ENCODE data around the gene NSMCE4A. TPM values are rescaled to one million over a fixed set of nuclear protein-coding genes. Genes with fewer than 3 reads are reported as not detected.
"Not testable (repeated sequence)": the region's sequence is repeated elsewhere in the genome, so short reads cannot be mapped to it uniquely, and the experiment has no call there.

Gene NSMCE4A, protein sequence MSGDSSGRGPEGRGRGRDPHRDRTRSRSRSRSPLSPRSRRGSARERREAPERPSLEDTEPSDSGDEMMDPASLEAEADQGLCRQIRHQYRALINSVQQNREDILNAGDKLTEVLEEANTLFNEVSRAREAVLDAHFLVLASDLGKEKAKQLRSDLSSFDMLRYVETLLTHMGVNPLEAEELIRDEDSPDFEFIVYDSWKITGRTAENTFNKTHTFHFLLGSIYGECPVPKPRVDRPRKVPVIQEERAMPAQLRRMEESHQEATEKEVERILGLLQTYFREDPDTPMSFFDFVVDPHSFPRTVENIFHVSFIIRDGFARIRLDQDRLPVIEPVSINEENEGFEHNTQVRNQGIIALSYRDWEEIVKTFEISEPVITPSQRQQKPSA
- total RNA-seq (2013), result 58.4 TPM
- polyA plus RNA-seq (10 to 100 TPM; 34.6 to 47.2 (median 38.1) TPM), polyA minus RNA-seq (14.5 and 24.2 TPM in 2 replicates), total RNA-seq (2.3 to 22.7 (median 12.3) reads per million in 11 experiments)

DNA sequence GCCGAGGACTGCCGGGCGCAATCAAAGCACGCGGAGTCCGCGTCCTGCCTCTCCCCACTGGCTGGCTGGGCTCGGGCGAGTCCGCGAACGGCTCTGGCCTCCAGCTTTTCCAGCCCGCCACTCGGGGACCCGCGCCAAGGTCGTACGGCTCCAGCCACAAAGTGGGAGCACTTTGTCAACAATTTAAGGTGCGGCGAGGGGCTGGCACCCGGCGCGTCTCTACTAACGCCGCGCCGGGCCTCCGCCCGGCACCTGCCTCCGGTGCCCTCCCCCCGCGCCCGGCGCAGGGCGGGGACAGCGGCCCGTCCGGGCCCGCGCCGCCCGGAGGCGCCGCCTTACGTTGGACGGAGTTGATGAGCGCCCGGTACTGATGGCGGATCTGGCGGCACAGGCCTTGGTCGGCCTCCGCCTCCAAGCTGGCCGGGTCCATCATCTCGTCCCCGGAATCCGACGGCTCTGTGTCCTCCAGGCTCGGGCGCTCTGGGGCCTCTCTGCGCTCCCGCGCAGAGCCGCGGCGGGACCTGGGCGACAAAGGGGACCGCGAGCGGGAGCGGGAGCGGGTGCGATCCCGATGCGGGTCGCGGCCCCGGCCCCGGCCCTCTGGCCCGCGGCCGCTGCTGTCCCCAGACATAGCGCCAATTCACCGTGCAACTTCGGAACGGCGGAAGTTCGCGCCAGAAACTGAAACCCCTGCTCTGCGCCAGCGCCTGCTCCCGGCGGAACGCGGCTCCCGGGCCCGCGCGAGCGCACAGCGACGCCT is at the start of gene NSMCE4A:
Gene NSMCE4A, minus strand, starts transcription at position 683 of the 760 bp plus-strand sequence. Its CDS starts 52 bp downstream, at position 631.
- TF ChIP-seq, protein P1, sequence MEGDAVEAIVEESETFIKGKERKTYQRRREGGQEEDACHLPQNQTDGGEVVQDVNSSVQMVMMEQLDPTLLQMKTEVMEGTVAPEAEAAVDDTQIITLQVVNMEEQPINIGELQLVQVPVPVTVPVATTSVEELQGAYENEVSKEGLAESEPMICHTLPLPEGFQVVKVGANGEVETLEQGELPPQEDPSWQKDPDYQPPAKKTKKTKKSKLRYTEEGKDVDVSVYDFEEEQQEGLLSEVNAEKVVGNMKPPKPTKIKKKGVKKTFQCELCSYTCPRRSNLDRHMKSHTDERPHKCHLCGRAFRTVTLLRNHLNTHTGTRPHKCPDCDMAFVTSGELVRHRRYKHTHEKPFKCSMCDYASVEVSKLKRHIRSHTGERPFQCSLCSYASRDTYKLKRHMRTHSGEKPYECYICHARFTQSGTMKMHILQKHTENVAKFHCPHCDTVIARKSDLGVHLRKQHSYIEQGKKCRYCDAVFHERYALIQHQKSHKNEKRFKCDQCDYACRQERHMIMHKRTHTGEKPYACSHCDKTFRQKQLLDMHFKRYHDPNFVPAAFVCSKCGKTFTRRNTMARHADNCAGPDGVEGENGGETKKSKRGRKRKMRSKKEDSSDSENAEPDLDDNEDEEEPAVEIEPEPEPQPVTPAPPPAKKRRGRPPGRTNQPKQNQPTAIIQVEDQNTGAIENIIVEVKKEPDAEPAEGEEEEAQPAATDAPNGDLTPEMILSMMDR (IDR thresholded peaks at IDR 0.05), result no peak
- Histone ChIP-seq H3K4me1 (ENCODE audit: control insufficient read depth in 1 of 2, insufficient read depth in 2 of 2, low read length in 2 of 2) (peaks cover 18 to 21% of the 10 kb centered on the region in 2 donors), H3K79me2 (ENCODE audit: insufficient read depth, low read length) (peaks cover 21% of the 10 kb centered on the region), H3K4me3 (replicated peaks in 1 of 3; ENCODE audit: low read depth in 2 of 3, low read length in 3 of 3) (peak within 1 kb of the TSS; percentile 61 to 91 (median 86)), H3K9me3 (replicated peaks in 1 of 2; ENCODE audit: control insufficient read depth in 1 of 2, insufficient read depth in 1 of 2, low read length in 2 of 2) (peaks cover 0 to 24% of the 10 kb centered on the region in 2 donors), H3K27ac (ENCODE audit: low read depth in 1 of 2, low read length in 2 of 2) (peak within 1 kb of the TSS; percentile 54 to 78), H3K27me3 (ENCODE audit: control insufficient read depth in 2 of 2, insufficient read depth in 2 of 2, low read length in 2 of 2) (no peaks in the 10 kb centered on the region), H3K9ac (ENCODE audit: insufficient read depth, low read length, poor library complexity, severe bottlenecking) (peak within 1 kb of the TSS; percentile 80), H3K4me2 (replicated peaks; ENCODE audit: extremely low read depth, low read length, poor library complexity, severe bottlenecking) (peak within 1 kb of the TSS; percentile 92), H4K20me1 (ENCODE audit: insufficient read depth, low read length) (peaks cover 11% of the 10 kb centered on the region), H3K36me3 (replicated peaks in 1 of 2; ENCODE audit: control insufficient read depth in 1 of 2, insufficient read depth in 2 of 2, low read length in 2 of 2) (peaks cover 9 to 29% of the 10 kb centered on the region in 2 donors), H2AFZ (ENCODE audit: insufficient read depth, low read depth, low read length, poor library complexity, severe bottlenecking) (peak within 1 kb of the TSS; percentile 90)
- H3K9me3 Mint-ChIP-seq, result peaks cover 10 to 25% (median 18%) of the 10 kb centered on the region in 7 donors
- peaks cover 0 to 1% (median under 1%) of the 10 kb centered on the region in 3 donors for H3K27me3 Mint-ChIP-seq (ENCODE audit: low read depth in 3 of 3)
- WGBS (ENCODE audit: insufficient coverage), result under 1% methylated on average over 101 of the region's 101 CpGs
- H3K27ac Mint-ChIP-seq, result peak within 1 kb of the TSS in 4 of 7 donors; percentile 12 to 53 (median 48)
- peak; percentile 40 to 60 (median 58) for DNase-seq
- H3K4me3 Mint-ChIP-seq, result peak within 1 kb of the TSS; percentile 80 to 91
- peaks cover 22 to 26% of the 10 kb centered on the region in 2 donors for H3K36me3 Mint-ChIP-seq
- intact Hi-C loops (cut with micrococcal nuclease), result no loop called here
- H3K4me1 Mint-ChIP-seq, result peaks cover 20% of the 10 kb centered on the region

DNA sequence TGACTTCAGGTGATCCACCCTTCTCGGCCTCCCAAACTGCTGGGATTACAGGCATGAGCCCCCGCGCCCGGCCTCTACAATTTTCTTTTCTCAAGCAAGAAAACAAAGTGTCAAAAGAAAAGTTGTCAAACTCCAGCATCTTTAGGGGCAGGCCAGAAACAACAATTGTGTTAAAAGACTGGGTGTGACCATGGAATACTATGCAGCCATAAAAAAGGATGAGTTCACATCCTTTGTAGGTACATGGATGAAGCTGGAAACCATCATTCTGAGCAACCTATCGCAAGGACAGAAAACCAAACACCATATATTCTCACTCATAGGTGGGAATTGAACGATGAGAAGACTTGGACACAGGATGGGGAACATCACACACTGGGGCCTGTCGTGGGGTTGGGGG is 48.2 kb upstream of the NSMCE4A start:
- H3K4me3 Mint-ChIP-seq; H3K79me2 ChIP-seq (ENCODE audit: insufficient read depth, low read length); H3K4me2 ChIP-seq (replicated peaks; ENCODE audit: extremely low read depth, low read length, poor library complexity, severe bottlenecking); H3K36me3 ChIP-seq (replicated peaks in 1 of 2; ENCODE audit: control insufficient read depth in 1 of 2, insufficient read depth in 2 of 2, low read length in 2 of 2); H3K9ac ChIP-seq (ENCODE audit: insufficient read depth, low read length, poor library complexity, severe bottlenecking); H3K4me1 ChIP-seq (ENCODE audit: control insufficient read depth in 1 of 2, insufficient read depth in 2 of 2, low read length in 2 of 2); H3K4me3 ChIP-seq (replicated peaks in 1 of 3; ENCODE audit: low read depth in 2 of 3, low read length in 3 of 3); H3K9me3 Mint-ChIP-seq; H3K36me3 Mint-ChIP-seq; H2AFZ ChIP-seq (ENCODE audit: insufficient read depth, low read depth, low read length, poor library complexity, severe bottlenecking); H3K9me3 ChIP-seq (replicated peaks in 1 of 2; ENCODE audit: control insufficient read depth in 1 of 2, insufficient read depth in 1 of 2, low read length in 2 of 2); intact Hi-C loops (cut with micrococcal nuclease); DNase-seq; H4K20me1 ChIP-seq (ENCODE audit: insufficient read depth, low read length); H3K27ac Mint-ChIP-seq; H3K27ac ChIP-seq (ENCODE audit: low read depth in 1 of 2, low read length in 2 of 2); H3K4me1 Mint-ChIP-seq: not testable (repeated sequence)
- H3K27me3 Mint-ChIP-seq (ENCODE audit: low read depth in 3 of 3), result peaks cover 11 to 17% (median 17%) of the 10 kb centered on the region in 3 donors
- WGBS (ENCODE audit: insufficient coverage), result 100% methylated on average over 1 of the region's 7 CpGs
- peaks cover 0 to 13% of the 10 kb centered on the region in 2 donors for H3K27me3 ChIP-seq (ENCODE audit: control insufficient read depth in 2 of 2, insufficient read depth in 2 of 2, low read length in 2 of 2)
